Breast epithelium (tissue), 4 donors: ENCODE data around the gene SWI5. TPM values are rescaled to one million over a fixed set of nuclear protein-coding genes. Genes with fewer than 3 reads are reported as not detected.
"Not testable (repeated sequence)": the region's sequence is repeated elsewhere in the genome, so short reads cannot be mapped to it uniquely, and the experiment has no call there.

ENCODE experiments used
- DNase-seq, 2 donors: peaks; one replicate each; pipeline ENCODE4 v3.0.0-alpha.2; 2019; ENCODE audit warnings: low spot score in 2 of 2
- H3K27ac ChIP-seq, 2 donors: fragments of 200-600 bp; sonication (generic) in 1 of 2; one replicate each; pipeline ENCODE4 v1.5.1; 2016 to 2019; ENCODE audit warnings: mild to moderate bottlenecking in 1 of 2
- H3K27me3 ChIP-seq, 2 donors: fragments of 200-600 bp; sonication (generic) in 1 of 2; one replicate each; pipeline versions ENCODE4 v1.5.1 to v1.6.0; 2017 to 2019; ENCODE audit warnings: control low read depth in 1 of 2, mild to moderate bottlenecking in 1 of 2
- H3K36me3 ChIP-seq: fragments of 200-600 bp; one replicate; pipeline ENCODE4 v1.5.1; 2019
- H3K4me1 ChIP-seq, 2 donors: fragments of 200-600 bp; sonication (generic); one replicate each; pipeline ENCODE4 v1.5.1; 2016 to 2019; ENCODE audit warnings: control low read depth in 1 of 2
- H3K4me3 ChIP-seq, 3 donors: fragments of 200-600 bp; sonication (generic); 1 replicate in 2 of 3; 2 replicates in 1 of 3; pipeline ENCODE4 v1.5.1; 2016 to 2019; ENCODE audit warnings: mild to moderate bottlenecking in 3 of 3, moderate library complexity in 2 of 3
- H3K9me3 ChIP-seq, 2 donors: fragments of 200-600 bp; sonication (generic) in 1 of 2; one replicate each; pipeline ENCODE4 v1.5.1; 2016 to 2019; ENCODE audit warnings: control low read depth in 1 of 2
- POLR2A ChIP-seq: fragments of 450-650 bp; IDR thresholded peaks from one replicate; pipeline ENCODE4 v1.6.1; 2016; ENCODE audit warnings: antibody characterized with exemption, mild to moderate bottlenecking, moderate library complexity
- POLR2AphosphoS5 ChIP-seq, 3 donors: sonication (generic); formaldehyde crosslinking; IDR thresholded peaks; one replicate each; pipeline ENCODE4 v1.6.1; 2017; ENCODE audit warnings: antibody characterized with exemption in 3 of 3
- intact Hi-C: fragments of 100-400 bp; cut with DNase I; formaldehyde crosslinking; loops from one replicate; pipeline ENCODE4 v1.15.1; 2023; ENCODE audit warnings: low total_unique reads
- total RNA-seq, 3 donors: library from RNA; depleted of rRNA; stranded (reverse); fragments of >200 nt; gene quantifications; one replicate each; pipeline ENCODE4 v1.1.0, GENCODE V29; 2016
- TF ChIP-seq, protein P1 (sequence below), 3 donors: fragments of 450-650 bp; IDR thresholded peaks; one replicate each; pipeline ENCODE4 v1.5.1; 2016 to 2017; ENCODE audit warnings: antibody characterized with exemption in 3 of 3, mild to moderate bottlenecking in 3 of 3, moderate library complexity in 3 of 3

Gene SWI5
- total RNA-seq, 3 donors from 2014 or later: 25.8 to 39.7 (median 31.4) TPM

DNA sequence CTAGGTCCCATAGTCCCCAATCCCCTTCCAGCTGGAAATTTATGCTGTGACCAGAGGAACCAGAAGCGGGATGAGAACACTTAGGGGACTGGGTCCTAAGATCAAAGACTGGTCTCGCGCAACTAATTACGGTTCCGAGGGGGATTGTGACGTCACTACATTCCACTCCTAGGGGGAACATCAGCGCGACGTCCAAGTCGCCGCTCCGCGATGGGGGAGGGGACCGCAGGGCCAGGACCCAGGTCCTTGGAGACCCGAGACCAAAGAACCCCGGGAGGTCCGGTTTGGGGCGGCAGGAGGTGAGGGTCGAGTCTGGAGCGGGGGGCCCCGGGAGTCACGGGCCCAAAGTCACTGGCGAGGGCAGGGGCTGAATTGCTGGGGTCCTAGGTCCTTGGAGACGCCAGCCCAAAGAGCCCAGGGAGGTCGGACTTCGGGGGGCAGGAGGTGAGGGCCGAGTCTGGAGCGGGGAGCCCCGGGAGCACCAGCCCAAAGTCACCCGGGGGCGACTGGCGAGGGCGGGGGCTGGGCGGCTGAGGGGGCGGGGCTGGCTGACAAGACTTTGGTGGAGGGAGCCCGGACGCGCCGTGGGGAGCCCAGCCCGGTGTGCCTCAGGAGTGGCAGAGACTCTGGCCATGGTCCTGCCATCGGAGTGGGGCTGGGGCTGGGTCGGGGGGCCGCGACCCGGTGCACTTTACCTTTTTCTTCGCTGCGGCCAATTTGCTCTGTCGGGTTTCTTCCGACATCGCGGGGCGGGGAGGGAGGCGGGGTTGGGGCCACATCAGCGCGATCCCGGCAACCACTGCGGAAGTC, 673 bp upstream of the SWI5 start, which contains the start of gene GOLGA2:
GOLGA2 (minus strand) TSS at position 810 of the 810 bp plus-strand sequence; CDS start at position 779, 31 bp downstream.
- Histone ChIP-seq H3K36me3 (no peaks in the 10 kb centered on the region), H3K4me3 (peak within 1 kb of the TSS; percentile 76 to 95 (median 94)), H3K9me3 (no peaks in the 10 kb centered on the region), H3K27me3 (no peaks in the 10 kb centered on the region), H3K4me1 (peaks cover 0 to 10% of the 10 kb centered on the region in 2 donors), H3K27ac (peak within 1 kb of the TSS; percentile 95 to 97)
- intact Hi-C loops: loop anchor here (5.0 kb wide), 1 partner anchor 1952 kb away; no protein-coding TSS in a partner anchor
- DNase-seq: peak in 1 of 2 donors; percentile 49
- peak in 2 of 3 donors; percentile 11 to 16 for TF ChIP-seq POLR2AphosphoS5 (IDR thresholded peaks at IDR 0.05)
- no peak for TF ChIP-seq POLR2A
- TF ChIP-seq, protein P1, sequence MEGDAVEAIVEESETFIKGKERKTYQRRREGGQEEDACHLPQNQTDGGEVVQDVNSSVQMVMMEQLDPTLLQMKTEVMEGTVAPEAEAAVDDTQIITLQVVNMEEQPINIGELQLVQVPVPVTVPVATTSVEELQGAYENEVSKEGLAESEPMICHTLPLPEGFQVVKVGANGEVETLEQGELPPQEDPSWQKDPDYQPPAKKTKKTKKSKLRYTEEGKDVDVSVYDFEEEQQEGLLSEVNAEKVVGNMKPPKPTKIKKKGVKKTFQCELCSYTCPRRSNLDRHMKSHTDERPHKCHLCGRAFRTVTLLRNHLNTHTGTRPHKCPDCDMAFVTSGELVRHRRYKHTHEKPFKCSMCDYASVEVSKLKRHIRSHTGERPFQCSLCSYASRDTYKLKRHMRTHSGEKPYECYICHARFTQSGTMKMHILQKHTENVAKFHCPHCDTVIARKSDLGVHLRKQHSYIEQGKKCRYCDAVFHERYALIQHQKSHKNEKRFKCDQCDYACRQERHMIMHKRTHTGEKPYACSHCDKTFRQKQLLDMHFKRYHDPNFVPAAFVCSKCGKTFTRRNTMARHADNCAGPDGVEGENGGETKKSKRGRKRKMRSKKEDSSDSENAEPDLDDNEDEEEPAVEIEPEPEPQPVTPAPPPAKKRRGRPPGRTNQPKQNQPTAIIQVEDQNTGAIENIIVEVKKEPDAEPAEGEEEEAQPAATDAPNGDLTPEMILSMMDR (IDR thresholded peaks at IDR 0.05): no peak

DNA sequence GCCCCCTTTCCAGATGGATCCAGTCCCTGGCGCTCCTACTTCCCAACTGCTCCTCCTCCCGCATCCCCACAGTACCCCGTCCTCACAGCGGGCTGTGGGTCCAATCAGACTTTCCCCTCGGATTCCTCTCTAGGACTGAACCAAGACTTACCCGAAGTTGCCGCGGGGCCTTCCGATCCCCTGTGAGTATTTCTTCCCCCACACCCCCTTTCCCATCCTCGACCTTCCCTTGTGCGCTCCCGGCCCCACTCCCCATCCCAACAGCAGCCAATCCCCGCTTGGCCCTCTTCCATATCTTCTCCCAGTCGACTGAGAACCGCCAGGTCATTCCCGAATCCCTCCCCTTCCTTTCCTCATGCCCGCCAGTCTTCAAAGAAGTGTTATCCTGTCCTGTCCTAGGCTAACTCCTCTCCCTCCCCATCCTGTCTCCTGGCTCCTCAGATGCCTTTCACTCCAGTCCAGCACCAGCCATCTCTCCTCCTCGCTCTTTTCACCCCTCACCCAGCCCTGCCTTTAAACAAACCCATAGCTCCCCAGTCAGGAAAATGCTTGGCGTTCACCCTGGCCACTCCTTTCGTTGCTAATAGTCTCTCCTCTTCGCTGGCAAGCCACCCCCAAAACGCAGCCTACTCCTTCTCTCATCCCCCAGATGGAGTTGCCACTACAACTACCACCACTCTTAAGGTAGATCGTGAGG, 646 bp downstream of the SWI5 start:
- peak in 1 of 2 donors; percentile 36 for DNase-seq
- Histone ChIP-seq H3K36me3 (no peaks in the 10 kb centered on the region), H3K27me3 (no peaks in the 10 kb centered on the region), H3K27ac (peak overlapping the region; percentile 91 to 97), H3K9me3 (no peaks in the 10 kb centered on the region), H3K4me3 (peak overlapping the region; percentile 76 to 95 (median 94)), H3K4me1 (peaks cover 0 to 10% of the 10 kb centered on the region in 2 donors)
- intact Hi-C loops: loop anchor here (5.0 kb wide), 1 partner anchor 1951 kb away; no protein-coding TSS in a partner anchor
- no peak for TF ChIP-seq POLR2AphosphoS5 (IDR thresholded peaks at IDR 0.05)
- TF ChIP-seq, protein P1 (IDR thresholded peaks at IDR 0.05): no peak
- no peak for TF ChIP-seq POLR2A

DNA sequence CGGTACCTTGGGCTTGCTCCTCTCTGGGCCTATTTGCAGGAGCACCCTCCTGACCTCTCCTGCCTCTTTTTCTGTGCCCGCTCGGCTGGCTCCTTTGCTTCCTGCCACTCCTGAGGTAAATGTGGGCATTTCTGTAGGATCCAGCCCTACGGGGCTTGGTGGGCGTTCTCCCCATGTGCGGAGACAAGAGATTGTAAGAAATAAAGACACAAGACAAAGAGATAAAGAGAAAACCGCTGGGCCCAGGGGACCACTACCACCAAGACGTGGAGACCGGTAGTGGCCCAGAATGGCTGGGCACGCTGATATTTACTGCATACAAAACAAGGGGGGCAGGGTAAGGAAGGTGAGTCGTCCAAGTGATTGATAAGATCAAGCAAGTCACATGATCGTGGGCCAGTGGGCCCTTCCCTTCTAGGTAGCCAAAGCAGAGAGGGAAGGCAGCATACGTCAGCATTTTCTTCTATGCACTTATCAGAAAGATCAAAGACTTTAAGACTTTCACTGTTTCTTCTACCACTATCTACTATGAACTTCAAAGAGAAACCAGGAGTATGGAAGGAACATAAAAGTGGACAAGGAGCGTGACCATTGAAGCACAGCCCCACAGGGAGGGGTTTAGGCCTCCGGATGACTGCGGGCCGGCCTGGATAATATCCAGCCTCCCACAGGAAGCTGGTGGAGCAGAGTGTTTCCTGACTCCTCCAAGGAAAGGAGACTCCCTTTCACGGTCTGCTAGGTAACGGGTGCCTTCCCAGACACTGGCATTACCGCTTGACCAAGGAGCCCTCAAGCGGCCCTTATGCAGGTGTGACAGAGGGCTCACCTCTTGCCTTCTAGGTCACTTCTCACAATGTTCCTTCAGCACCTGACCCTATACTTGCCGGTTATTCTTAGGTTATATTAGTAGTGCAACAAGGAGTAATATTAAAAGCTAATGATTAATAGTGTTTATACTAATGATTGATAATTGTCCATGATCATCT, 3.3 kb downstream of the SWI5 start:
- H3K4me1 ChIP-seq, H3K36me3 ChIP-seq, H3K9me3 ChIP-seq, H3K27me3 ChIP-seq: not testable (repeated sequence)
- Histone ChIP-seq H3K4me3 (peak overlapping the region in 1 of 3 donors; percentile 2), H3K27ac (peak overlapping the region; percentile 1 to 17)
- DNase-seq: peak in 1 of 2 donors; percentile 58
- intact Hi-C loops: loop anchor here (5.0 kb wide), 1 partner anchor 1948 kb away; no protein-coding TSS in a partner anchor

DNA sequence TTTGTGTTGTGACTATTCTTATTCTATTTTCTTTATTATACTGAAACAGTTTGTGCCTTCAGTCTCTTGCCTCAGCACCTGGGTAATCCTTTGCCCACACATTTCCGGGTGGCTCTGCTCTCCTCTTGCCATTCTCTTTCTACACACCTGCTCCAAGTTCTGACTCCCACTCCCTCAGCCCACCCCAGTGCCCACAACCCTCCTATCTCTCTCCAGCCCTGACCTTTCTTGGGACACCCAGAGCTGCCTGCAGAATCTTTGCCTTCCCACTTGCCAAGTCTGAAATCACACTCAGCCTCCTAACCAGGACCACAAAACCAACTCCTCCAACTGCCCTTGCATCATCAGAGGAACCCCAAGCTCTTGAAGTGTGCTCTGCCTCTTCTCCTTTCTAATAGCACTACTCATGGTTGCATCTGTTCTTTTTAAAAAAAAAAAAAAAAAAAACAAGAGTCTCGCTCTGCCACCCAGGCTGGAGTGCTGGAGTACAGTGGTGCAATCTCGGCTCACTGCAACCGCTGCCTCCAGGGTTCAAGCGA, 4.1 kb downstream of the SWI5 start:
- peak overlapping the region in 1 of 3 donors; percentile 2 for H3K4me3 ChIP-seq
- H3K36me3 ChIP-seq: no peaks in the 10 kb centered on the region
- H3K27ac ChIP-seq: peak overlapping the region in 1 of 2 donors; percentile 1
- H3K27me3 ChIP-seq: no peaks in the 10 kb centered on the region
- H3K9me3 ChIP-seq: no peaks in the 10 kb centered on the region
- TF ChIP-seq POLR2AphosphoS5 (IDR thresholded peaks at IDR 0.05) (no peak), POLR2A (no peak)
- TF ChIP-seq, protein P1 (IDR thresholded peaks at IDR 0.05): no peak
- no peak for DNase-seq
- H3K4me1 ChIP-seq: no peaks in the 10 kb centered on the region
- intact Hi-C loops: no loop called here

DNA sequence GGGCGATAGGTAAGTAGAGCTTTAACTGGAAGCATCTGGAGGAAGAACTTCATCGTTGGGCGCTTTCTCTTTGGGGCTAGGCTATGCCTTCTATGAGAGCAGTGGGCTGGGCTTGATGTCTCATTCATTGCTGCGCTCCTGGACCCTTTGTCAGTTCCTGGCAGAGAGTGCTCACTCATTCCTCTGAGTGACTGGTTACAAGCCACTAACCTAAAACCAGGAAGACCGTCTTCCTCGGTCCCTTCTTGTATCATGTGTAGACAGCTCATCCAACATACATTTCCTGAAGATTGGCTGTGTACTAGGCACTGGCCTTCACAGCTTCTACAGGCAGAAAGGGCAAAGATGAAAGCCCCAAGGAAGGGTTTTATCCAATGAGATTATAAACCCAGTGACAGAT, 6.4 kb downstream of the SWI5 start:
- Histone ChIP-seq H3K4me3 (no peak overlapping the region), H3K9me3 (no peaks in the 10 kb centered on the region), H3K4me1 (no peaks in the 10 kb centered on the region), H3K27me3 (no peaks in the 10 kb centered on the region), H3K27ac (no peak overlapping the region), H3K36me3 (no peaks in the 10 kb centered on the region)
- no peak for DNase-seq
- TF ChIP-seq POLR2A: no peak
- no peak for TF ChIP-seq POLR2AphosphoS5 (IDR thresholded peaks at IDR 0.05)
- TF ChIP-seq, protein P1 (IDR thresholded peaks at IDR 0.05): no peak
- intact Hi-C loops: no loop called here
